22Rv1 (cell line): ENCODE measurements around the gene PRKD2.

Experiments
- CTCF ChIP-seq: fragments of 450-650 bp; IDR thresholded peaks from 2 replicates; pipeline ENCODE4 v1.5.1; 2017; ENCODE audit warnings: mild to moderate bottlenecking
- ZFX ChIP-seq: fragments of 450-650 bp; IDR thresholded peaks from 2 replicates; pipeline ENCODE4 v1.6.1; 2017; ENCODE audit warnings: antibody characterized with exemption, borderline replicate concordance

- TF ChIP-seq CTCF (no peak), ZFX (no peak)
Measured at GRCh38 chr19:46678110-46678732, 38.7 kb downstream of the PRKD2 start.
